K562 (cell line): ENCODE data around the gene ARHGAP33. TPM values are rescaled to one million over a fixed set of nuclear protein-coding genes. Genes with fewer than 3 reads are reported as not detected.

Experiments
- RBM15 ChIP-seq: fragments of 200-400 bp; formaldehyde crosslinking; IDR thresholded peaks from 2 replicates; pipeline ENCODE4 v1.6.1; 2018; ENCODE audit warnings: mild to moderate bottlenecking, low read length, moderate library complexity; ENCODE audit not compliant: insufficient read depth
- polyA plus RNA-seq, 8 experiments: library from polyadenylated mRNA; depleted of rRNA in 4 of 8; stranded (reverse) in 5 of 8; unstranded in 3 of 8; fragments of >200 nt; fragmentation: Nextera tagmentation in 2 of 8; fragmentation: Illumina TruSeq in 1 of 8; extraction: Ambion mirVana in 2 of 8; extraction: Trizol in 1 of 8; gene quantifications; 2 replicates each; pipeline versions ENCODE4 v1.2.1 to v1.2.3, GENCODE V29; 2011 to 2014; ENCODE audit warnings: inconsistent platforms in 1 of 8, missing spikeins in 1 of 8
- total RNA-seq, 7 experiments: library from RNA; depleted of rRNA in 6 of 7; stranded (reverse); fragments of >200 nt in 6 of 7; fragmentation: Illumina TruSeq in 2 of 7; extraction: Trizol in 2 of 7; gene quantifications; 2 replicates each; pipeline versions ENCODE4 v1.2.1 to v1.2.3, GENCODE V29; 2011 to 2021; ENCODE audit warnings: low replicate concordance in 1 of 7
- TF ChIP-seq, protein P1 (sequence below): fragments of 450-650 bp; IDR thresholded peaks from 2 replicates; pipeline ENCODE4 v1.6.1; 2016; ENCODE audit warnings: mild to moderate bottlenecking, moderate library complexity

The ARHGAP33 gene
- total and polyA plus RNA-seq, 9 of the 15 experiments (the other 6 are each of a cell fraction or from before 2014, with no cell fraction given): 0.06 to 26.6 (median 1.6) TPM; not detected in 1

DNA sequence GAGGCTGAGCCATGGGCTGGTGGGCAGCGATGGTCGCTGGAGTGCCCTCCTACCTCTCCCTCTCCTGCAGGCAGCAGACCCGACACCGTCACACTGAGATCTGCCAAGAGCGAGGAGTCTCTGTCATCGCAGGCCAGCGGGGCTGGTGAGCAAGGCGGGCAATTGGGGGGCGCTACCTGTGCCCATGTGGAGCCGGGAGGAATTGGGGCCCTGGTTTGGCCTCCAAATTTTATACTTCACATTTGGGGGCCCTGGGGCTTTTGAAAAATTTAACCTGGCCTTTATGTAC lies 9.9 kb downstream of the ARHGAP33 start (continued):
- TF ChIP-seq, protein P1, sequence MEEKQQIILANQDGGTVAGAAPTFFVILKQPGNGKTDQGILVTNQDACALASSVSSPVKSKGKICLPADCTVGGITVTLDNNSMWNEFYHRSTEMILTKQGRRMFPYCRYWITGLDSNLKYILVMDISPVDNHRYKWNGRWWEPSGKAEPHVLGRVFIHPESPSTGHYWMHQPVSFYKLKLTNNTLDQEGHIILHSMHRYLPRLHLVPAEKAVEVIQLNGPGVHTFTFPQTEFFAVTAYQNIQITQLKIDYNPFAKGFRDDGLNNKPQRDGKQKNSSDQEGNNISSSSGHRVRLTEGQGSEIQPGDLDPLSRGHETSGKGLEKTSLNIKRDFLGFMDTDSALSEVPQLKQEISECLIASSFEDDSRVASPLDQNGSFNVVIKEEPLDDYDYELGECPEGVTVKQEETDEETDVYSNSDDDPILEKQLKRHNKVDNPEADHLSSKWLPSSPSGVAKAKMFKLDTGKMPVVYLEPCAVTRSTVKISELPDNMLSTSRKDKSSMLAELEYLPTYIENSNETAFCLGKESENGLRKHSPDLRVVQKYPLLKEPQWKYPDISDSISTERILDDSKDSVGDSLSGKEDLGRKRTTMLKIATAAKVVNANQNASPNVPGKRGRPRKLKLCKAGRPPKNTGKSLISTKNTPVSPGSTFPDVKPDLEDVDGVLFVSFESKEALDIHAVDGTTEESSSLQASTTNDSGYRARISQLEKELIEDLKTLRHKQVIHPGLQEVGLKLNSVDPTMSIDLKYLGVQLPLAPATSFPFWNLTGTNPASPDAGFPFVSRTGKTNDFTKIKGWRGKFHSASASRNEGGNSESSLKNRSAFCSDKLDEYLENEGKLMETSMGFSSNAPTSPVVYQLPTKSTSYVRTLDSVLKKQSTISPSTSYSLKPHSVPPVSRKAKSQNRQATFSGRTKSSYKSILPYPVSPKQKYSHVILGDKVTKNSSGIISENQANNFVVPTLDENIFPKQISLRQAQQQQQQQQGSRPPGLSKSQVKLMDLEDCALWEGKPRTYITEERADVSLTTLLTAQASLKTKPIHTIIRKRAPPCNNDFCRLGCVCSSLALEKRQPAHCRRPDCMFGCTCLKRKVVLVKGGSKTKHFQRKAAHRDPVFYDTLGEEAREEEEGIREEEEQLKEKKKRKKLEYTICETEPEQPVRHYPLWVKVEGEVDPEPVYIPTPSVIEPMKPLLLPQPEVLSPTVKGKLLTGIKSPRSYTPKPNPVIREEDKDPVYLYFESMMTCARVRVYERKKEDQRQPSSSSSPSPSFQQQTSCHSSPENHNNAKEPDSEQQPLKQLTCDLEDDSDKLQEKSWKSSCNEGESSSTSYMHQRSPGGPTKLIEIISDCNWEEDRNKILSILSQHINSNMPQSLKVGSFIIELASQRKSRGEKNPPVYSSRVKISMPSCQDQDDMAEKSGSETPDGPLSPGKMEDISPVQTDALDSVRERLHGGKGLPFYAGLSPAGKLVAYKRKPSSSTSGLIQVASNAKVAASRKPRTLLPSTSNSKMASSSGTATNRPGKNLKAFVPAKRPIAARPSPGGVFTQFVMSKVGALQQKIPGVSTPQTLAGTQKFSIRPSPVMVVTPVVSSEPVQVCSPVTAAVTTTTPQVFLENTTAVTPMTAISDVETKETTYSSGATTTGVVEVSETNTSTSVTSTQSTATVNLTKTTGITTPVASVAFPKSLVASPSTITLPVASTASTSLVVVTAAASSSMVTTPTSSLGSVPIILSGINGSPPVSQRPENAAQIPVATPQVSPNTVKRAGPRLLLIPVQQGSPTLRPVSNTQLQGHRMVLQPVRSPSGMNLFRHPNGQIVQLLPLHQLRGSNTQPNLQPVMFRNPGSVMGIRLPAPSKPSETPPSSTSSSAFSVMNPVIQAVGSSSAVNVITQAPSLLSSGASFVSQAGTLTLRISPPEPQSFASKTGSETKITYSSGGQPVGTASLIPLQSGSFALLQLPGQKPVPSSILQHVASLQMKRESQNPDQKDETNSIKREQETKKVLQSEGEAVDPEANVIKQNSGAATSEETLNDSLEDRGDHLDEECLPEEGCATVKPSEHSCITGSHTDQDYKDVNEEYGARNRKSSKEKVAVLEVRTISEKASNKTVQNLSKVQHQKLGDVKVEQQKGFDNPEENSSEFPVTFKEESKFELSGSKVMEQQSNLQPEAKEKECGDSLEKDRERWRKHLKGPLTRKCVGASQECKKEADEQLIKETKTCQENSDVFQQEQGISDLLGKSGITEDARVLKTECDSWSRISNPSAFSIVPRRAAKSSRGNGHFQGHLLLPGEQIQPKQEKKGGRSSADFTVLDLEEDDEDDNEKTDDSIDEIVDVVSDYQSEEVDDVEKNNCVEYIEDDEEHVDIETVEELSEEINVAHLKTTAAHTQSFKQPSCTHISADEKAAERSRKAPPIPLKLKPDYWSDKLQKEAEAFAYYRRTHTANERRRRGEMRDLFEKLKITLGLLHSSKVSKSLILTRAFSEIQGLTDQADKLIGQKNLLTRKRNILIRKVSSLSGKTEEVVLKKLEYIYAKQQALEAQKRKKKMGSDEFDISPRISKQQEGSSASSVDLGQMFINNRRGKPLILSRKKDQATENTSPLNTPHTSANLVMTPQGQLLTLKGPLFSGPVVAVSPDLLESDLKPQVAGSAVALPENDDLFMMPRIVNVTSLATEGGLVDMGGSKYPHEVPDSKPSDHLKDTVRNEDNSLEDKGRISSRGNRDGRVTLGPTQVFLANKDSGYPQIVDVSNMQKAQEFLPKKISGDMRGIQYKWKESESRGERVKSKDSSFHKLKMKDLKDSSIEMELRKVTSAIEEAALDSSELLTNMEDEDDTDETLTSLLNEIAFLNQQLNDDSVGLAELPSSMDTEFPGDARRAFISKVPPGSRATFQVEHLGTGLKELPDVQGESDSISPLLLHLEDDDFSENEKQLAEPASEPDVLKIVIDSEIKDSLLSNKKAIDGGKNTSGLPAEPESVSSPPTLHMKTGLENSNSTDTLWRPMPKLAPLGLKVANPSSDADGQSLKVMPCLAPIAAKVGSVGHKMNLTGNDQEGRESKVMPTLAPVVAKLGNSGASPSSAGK: no peak
- no peak for TF ChIP-seq RBM15
